SU-DHL-6 (cell line): ENCODE data around the gene MEN1.

Experiments used
- H2AFZ ChIP-seq: fragments of 200-600 bp; sonication (generic); 2 replicates; pipeline ENCODE4 v1.6.1; 2014; ENCODE audit warnings: low read depth, mild to moderate bottlenecking, moderate library complexity, mixed read lengths, antibody characterized with exemption, low read length; ENCODE audit not compliant: severe bottlenecking
- H3F3A ChIP-seq: fragments of 200-600 bp; shearing (Covaris generic); 2 replicates; pipeline ENCODE4 v1.6.0; 2016; ENCODE audit warnings: antibody characterized with exemption, mild to moderate bottlenecking; ENCODE audit not compliant: insufficient read depth
- H3K27ac ChIP-seq: fragments of 200-600 bp; sonication (generic); 2 replicates; pipeline ENCODE4 v1.5.1; 2016; ENCODE audit warnings: low read depth, mild to moderate bottlenecking, low read length, moderate library complexity, mixed read lengths
- H3K27me3 ChIP-seq: fragments of 200-600 bp; sonication (generic), shearing (Covaris generic); 2 replicates; pipeline ENCODE4 v1.6.0; 2014; ENCODE audit warnings: mild to moderate bottlenecking, low read length
- H3K36me3 ChIP-seq: fragments of 200-600 bp; sonication (generic); 2 replicates; pipeline ENCODE4 v1.6.1; 2014; ENCODE audit warnings: mild to moderate bottlenecking, low read length, mixed read lengths
- H3K4me2 ChIP-seq: fragments of 300-600, 200-600 bp; shearing (Covaris generic), sonication (generic); 2 replicates; pipeline ENCODE4 v1.6.0; 2014; ENCODE audit warnings: low read length, low read depth, mild to moderate bottlenecking; ENCODE audit not compliant: poor library complexity, severe bottlenecking
- H3K4me3 ChIP-seq: fragments of 200-600 bp; sonication (generic); 2 replicates; pipeline ENCODE4 v1.5.1; 2014; ENCODE audit warnings: antibody characterized with exemption, low read length, mild to moderate bottlenecking, mixed read lengths; ENCODE audit not compliant: insufficient read depth, poor library complexity, severe bottlenecking
- H3K79me2 ChIP-seq: fragments of 200-600 bp; sonication (generic); 2 replicates; pipeline ENCODE4 v1.6.1; 2014; ENCODE audit warnings: mild to moderate bottlenecking, low read length, moderate library complexity; ENCODE audit not compliant: insufficient read depth
- H3K9ac ChIP-seq: fragments of 200-600 bp; sonication (generic); 2 replicates; pipeline ENCODE4 v1.7.0; 2014; ENCODE audit warnings: mild to moderate bottlenecking, low read length
- H3K9me2 ChIP-seq: fragments of 200-600 bp; sonication (generic); replicated peaks from 2 replicates; pipeline ENCODE4 v1.6.1; 2014; ENCODE audit warnings: low read length; ENCODE audit not compliant: insufficient read depth
- H3K9me3 ChIP-seq: fragments of 200-600 bp; sonication (generic); 2 replicates; pipeline ENCODE4 v1.6.1; 2014; ENCODE audit warnings: low read length, mixed read lengths; ENCODE audit not compliant: insufficient read depth
- H4K20me1 ChIP-seq: fragments of 200-600 bp; sonication (generic); 2 replicates; pipeline ENCODE4 v1.6.1; 2014; ENCODE audit warnings: low read depth, mild to moderate bottlenecking, antibody characterized with exemption, low read length, moderate library complexity, mixed read lengths
- CTCF ChIP-seq: fragments of 200-600 bp; sonication (generic); IDR thresholded peaks from one replicate; pipeline ENCODE4 v1.5.1; 2017; ENCODE audit warnings: antibody characterized with exemption, mild to moderate bottlenecking, low read length, moderate library complexity; ENCODE audit not compliant: insufficient read depth, poor library complexity, severe bottlenecking
- EZH2phosphoT487 ChIP-seq: fragments of 200-600 bp; sonication (generic), shearing (Covaris generic); conservative IDR thresholded peaks from 2 replicates; pipeline ENCODE4 v1.6.1; 2018; ENCODE audit warnings: mild to moderate bottlenecking, antibody characterized with exemption, low read length, moderate library complexity, mixed read lengths

MEN1 gene

GRCh38 chr11:64766881-64767280, 43.5 kb downstream of the MEN1 start:
- Histone ChIP-seq H3K9ac (no peak overlapping the region), H3K79me2 (peaks cover 9% of the 10 kb centered on the region), H3F3A (peaks cover 71% of the 10 kb centered on the region), H3K27ac (no peak overlapping the region), H3K27me3 (no peaks in the 10 kb centered on the region), H3K9me2 (no peaks in the 10 kb centered on the region), H2AFZ (no peak overlapping the region), H3K36me3 (peaks cover 52% of the 10 kb centered on the region), H3K9me3 (no peaks in the 10 kb centered on the region), H3K4me3 (no peak overlapping the region), H3K4me2 (no peak overlapping the region), H4K20me1 (peaks cover 24% of the 10 kb centered on the region)
- TF ChIP-seq EZH2phosphoT487 (no peak), CTCF (no peak)

GRCh38 chr11:64765851-64766665, 44.3 kb downstream of the MEN1 start:
- H3K9ac ChIP-seq = no peak overlapping the region
- H4K20me1 ChIP-seq = peaks cover 16% of the 10 kb centered on the region
- H3K9me2 ChIP-seq = no peaks in the 10 kb centered on the region
- peaks cover under 1% of the 10 kb centered on the region; the same call in 1 of the 2 replicates for H3K79me2 ChIP-seq
- H3K4me3 ChIP-seq = no peak overlapping the region
- H3K4me2 ChIP-seq = no peak overlapping the region
- no peaks in the 10 kb centered on the region for H3K9me3 ChIP-seq
- H3K27ac ChIP-seq = no peak overlapping the region
- TF ChIP-seq EZH2phosphoT487 (no peak), CTCF (no peak)
- no peak overlapping the region for H2AFZ ChIP-seq
- H3K36me3 ChIP-seq = peaks cover 43% of the 10 kb centered on the region
- peaks cover 68% of the 10 kb centered on the region for H3F3A ChIP-seq
- no peaks in the 10 kb centered on the region for H3K27me3 ChIP-seq

GRCh38 chr11:64765291-64765850, 45.0 kb downstream of the MEN1 start:
- H3K79me2 ChIP-seq = no peaks in the 10 kb centered on the region
- H3K9me3 ChIP-seq = no peaks in the 10 kb centered on the region
- H3K27ac ChIP-seq = no peak overlapping the region
- no peaks in the 10 kb centered on the region for H3K27me3 ChIP-seq
- H3K9me2 ChIP-seq = no peaks in the 10 kb centered on the region
- no peak for TF ChIP-seq CTCF
- no peak for TF ChIP-seq EZH2phosphoT487
- no peak overlapping the region for H3K4me3 ChIP-seq
- peaks cover 9% of the 10 kb centered on the region; the same call in 1 of the 2 replicates for H4K20me1 ChIP-seq
- peaks cover 66% of the 10 kb centered on the region for H3F3A ChIP-seq
- H2AFZ ChIP-seq = no peak overlapping the region
- H3K9ac ChIP-seq = no peak overlapping the region
- H3K36me3 ChIP-seq = peaks cover 36% of the 10 kb centered on the region
- H3K4me2 ChIP-seq = no peak overlapping the region
